Activated naive CD8-positive, alpha-beta T cell treated with anti-CD3 and anti-CD28 coated beads for 36 hours (primary cell): Measurements from ENCODE around the gene PCDHGB2. TPM values are rescaled to one million over a fixed set of nuclear protein-coding genes. Genes with fewer than 3 reads are reported as not detected.
"Not testable (repeated sequence)": the region's sequence is repeated elsewhere in the genome, so short reads cannot be mapped to it uniquely, and the experiment has no call there.

Source experiments
- DNase-seq: peaks from one replicate; pipeline ENCODE4 v3.0.0; 2021
- H3K27ac Mint-ChIP-seq: one replicate; pipeline ENCODE4 v1.8.0; 2022; ENCODE audit warnings: mild to moderate bottlenecking, moderate library complexity, mixed read lengths
- H3K27me3 Mint-ChIP-seq: one replicate; pipeline ENCODE4 v1.8.0; 2022; ENCODE audit warnings: mild to moderate bottlenecking, mixed read lengths
- H3K36me3 Mint-ChIP-seq: one replicate; pipeline ENCODE4 v1.8.0; 2021; ENCODE audit warnings: mild to moderate bottlenecking, mixed read lengths
- H3K4me1 Mint-ChIP-seq: one replicate; pipeline ENCODE4 v1.8.0; 2021; ENCODE audit warnings: mixed read lengths
- H3K4me3 Mint-ChIP-seq: one replicate; pipeline ENCODE4 v1.8.0; 2022; ENCODE audit warnings: mild to moderate bottlenecking, moderate library complexity, mixed read lengths
- H3K9me3 Mint-ChIP-seq: one replicate; pipeline ENCODE4 v1.8.0; 2022; ENCODE audit warnings: mixed read lengths
- total RNA-seq, 2 experiments: library from RNA; stranded (reverse); gene quantifications; one replicate each; pipeline ENCODE4 v1.2.3, GENCODE V29; 2021

PCDHGB2 gene
- total RNA-seq, 2 experiments from 2014 or later, result 0.10 TPM; not detected in 1

- peaks cover 90% of the 10 kb centered on the region for H3K27me3 Mint-ChIP-seq
- peaks cover 17% of the 10 kb centered on the region for H3K36me3 Mint-ChIP-seq
- no peak for DNase-seq
- H3K27ac Mint-ChIP-seq, result no peak overlapping the region
- no peak overlapping the region for H3K4me3 Mint-ChIP-seq
- H3K4me1 Mint-ChIP-seq, result peaks cover 2% of the 10 kb centered on the region
- H3K9me3 Mint-ChIP-seq, result peaks cover 34% of the 10 kb centered on the region
Measured at GRCh38 chr5:141342773-141343172, 17.0 kb upstream of the PCDHGB2 start.

GRCh38 chr5:141343242-141343952 lies 16.4 kb upstream of the PCDHGB2 start, which contains the start of gene PCDHGA3:
Gene PCDHGA3 (plus strand): TSS chr5:141343829. CDS start chr5:141344034, 205 bp downstream.
- peaks cover 28% of the 10 kb centered on the region for H3K9me3 Mint-ChIP-seq
- no peak within 1 kb of the TSS for H3K27ac Mint-ChIP-seq
- H3K4me1 Mint-ChIP-seq, result peaks cover 2% of the 10 kb centered on the region
- peaks cover 17% of the 10 kb centered on the region for H3K36me3 Mint-ChIP-seq
- no peak for DNase-seq
- H3K4me3 Mint-ChIP-seq, result peak within 1 kb of the TSS; percentile 29
- H3K27me3 Mint-ChIP-seq, result peaks cover 87% of the 10 kb centered on the region

- Mint-ChIP-seq H3K9me3 (peaks cover 24% of the 10 kb centered on the region), H3K27me3 (peaks cover 87% of the 10 kb centered on the region), H3K4me3 (peak overlapping the region; percentile 29), H3K36me3 (peaks cover 17% of the 10 kb centered on the region), H3K4me1 (peaks cover 2% of the 10 kb centered on the region), H3K27ac (no peak overlapping the region)
- no peak for DNase-seq
Measured at GRCh38 chr5:141343953-141344463, 15.8 kb upstream of the PCDHGB2 start.

- H3K36me3 Mint-ChIP-seq, result peaks cover 18% of the 10 kb centered on the region
- peaks cover 22% of the 10 kb centered on the region for H3K9me3 Mint-ChIP-seq
- H3K27me3 Mint-ChIP-seq, result peaks cover 85% of the 10 kb centered on the region
- H3K4me1 Mint-ChIP-seq, result peaks cover 2% of the 10 kb centered on the region
- H3K4me3 Mint-ChIP-seq, result no peak overlapping the region
- no peak for DNase-seq
- no peak overlapping the region for H3K27ac Mint-ChIP-seq
Measured at GRCh38 chr5:141345327-141345726, 14.5 kb upstream of the PCDHGB2 start.

GRCh38 chr5:141346017-141346416 lies 13.8 kb upstream of the PCDHGB2 start:
- peaks cover 88% of the 10 kb centered on the region for H3K27me3 Mint-ChIP-seq
- DNase-seq, result not testable (repeated sequence)

GRCh38 chr5:141349917-141350619 lies 9.7 kb upstream of the PCDHGB2 start, which contains the start of gene PCDHGB1:
Gene PCDHGB1 (plus strand): TSS chr5:141350099. CDS start chr5:141350261, 162 bp downstream.
- H3K9me3 Mint-ChIP-seq, result peaks cover 19% of the 10 kb centered on the region
- H3K27ac Mint-ChIP-seq, result no peak within 1 kb of the TSS
- no peak for DNase-seq
- no peaks in the 10 kb centered on the region for H3K4me1 Mint-ChIP-seq
- H3K36me3 Mint-ChIP-seq, result peaks cover 16% of the 10 kb centered on the region
- peaks cover 85% of the 10 kb centered on the region for H3K27me3 Mint-ChIP-seq
- peak within 1 kb of the TSS; percentile 26 for H3K4me3 Mint-ChIP-seq

More at GRCh38 chr5:141346017-141346416, 13.8 kb upstream of the PCDHGB2 start:
- H3K27ac Mint-ChIP-seq, H3K4me1 Mint-ChIP-seq, H3K4me3 Mint-ChIP-seq: not testable (repeated sequence)
- Mint-ChIP-seq H3K9me3 (peaks cover 21% of the 10 kb centered on the region), H3K36me3 (peaks cover 17% of the 10 kb centered on the region)

GRCh38 chr5:141351591-141351990 lies 8.2 kb upstream of the PCDHGB2 start:
- Mint-ChIP-seq H3K9me3 (peaks cover 25% of the 10 kb centered on the region), H3K4me1 (no peaks in the 10 kb centered on the region), H3K4me3 (no peak overlapping the region), H3K36me3 (peaks cover 17% of the 10 kb centered on the region), H3K27ac (no peak overlapping the region), H3K27me3 (peaks cover 88% of the 10 kb centered on the region)
- DNase-seq, result no peak

- peaks cover 2% of the 10 kb centered on the region for H3K4me1 Mint-ChIP-seq
- no peak within 1 kb of the TSS for H3K27ac Mint-ChIP-seq
- peaks cover 20% of the 10 kb centered on the region for H3K36me3 Mint-ChIP-seq
- DNase-seq, result no peak
- peaks cover 91% of the 10 kb centered on the region for H3K27me3 Mint-ChIP-seq
- H3K9me3 Mint-ChIP-seq, result peaks cover 33% of the 10 kb centered on the region
- no peak within 1 kb of the TSS for H3K4me3 Mint-ChIP-seq
Measured at GRCh38 chr5:141354900-141355469, 4.8 kb upstream of the PCDHGB2 start, which contains the start of gene PCDHGA4. Gene PCDHGA4 (plus strand): TSS chr5:141355021. CDS start chr5:141355108, 87 bp downstream.

GRCh38 chr5:141355641-141356040 lies 4.2 kb upstream of the PCDHGB2 start:
- peaks cover 91% of the 10 kb centered on the region for H3K27me3 Mint-ChIP-seq
- no peak overlapping the region for H3K4me3 Mint-ChIP-seq
- H3K36me3 Mint-ChIP-seq, result peaks cover 18% of the 10 kb centered on the region
- H3K4me1 Mint-ChIP-seq, result peaks cover 3% of the 10 kb centered on the region
- no peak overlapping the region for H3K27ac Mint-ChIP-seq
- peaks cover 37% of the 10 kb centered on the region for H3K9me3 Mint-ChIP-seq
- no peak for DNase-seq

- DNase-seq, result no peak
- Mint-ChIP-seq H3K27ac (no peak overlapping the region), H3K9me3 (peaks cover 42% of the 10 kb centered on the region), H3K4me3 (no peak overlapping the region), H3K4me1 (peaks cover 5% of the 10 kb centered on the region), H3K27me3 (peaks cover 91% of the 10 kb centered on the region), H3K36me3 (peaks cover 23% of the 10 kb centered on the region)
Measured at GRCh38 chr5:141356133-141356532, 3.7 kb upstream of the PCDHGB2 start.

- Mint-ChIP-seq H3K9me3 (peaks cover 44% of the 10 kb centered on the region), H3K4me1 (peaks cover 5% of the 10 kb centered on the region), H3K36me3 (peaks cover 27% of the 10 kb centered on the region), H3K27ac (no peak overlapping the region), H3K27me3 (peaks cover 90% of the 10 kb centered on the region), H3K4me3 (no peak overlapping the region)
- DNase-seq, result no peak
Measured at GRCh38 chr5:141356950-141357349, 2.8 kb upstream of the PCDHGB2 start.

GRCh38 chr5:141360685-141361084 lies 891 bp downstream of the PCDHGB2 start:
- peaks cover 53% of the 10 kb centered on the region for H3K9me3 Mint-ChIP-seq
- no peak overlapping the region for H3K4me3 Mint-ChIP-seq

GRCh38 chr5:141362719-141363118 lies 2.9 kb downstream of the PCDHGB2 start:
- H3K27me3 Mint-ChIP-seq, result peaks cover 92% of the 10 kb centered on the region

More at GRCh38 chr5:141360685-141361084, 891 bp downstream of the PCDHGB2 start:
- Mint-ChIP-seq H3K27ac (no peak overlapping the region), H3K27me3 (peaks cover 93% of the 10 kb centered on the region), H3K36me3 (peaks cover 40% of the 10 kb centered on the region), H3K4me1 (peaks cover 5% of the 10 kb centered on the region)
- DNase-seq, result no peak

GRCh38 chr5:141363952-141364660 lies 4.3 kb downstream of the PCDHGB2 start, which contains the start of gene PCDHGA5:
Gene PCDHGA5 (plus strand): TSS chr5:141364162. CDS start chr5:141364331, 169 bp downstream.
- DNase-seq, result no peak
- Mint-ChIP-seq H3K4me1 (peaks cover 5% of the 10 kb centered on the region), H3K9me3 (peaks cover 39% of the 10 kb centered on the region), H3K4me3 (no peak within 1 kb of the TSS), H3K36me3 (peaks cover 37% of the 10 kb centered on the region), H3K27me3 (peaks cover 93% of the 10 kb centered on the region), H3K27ac (no peak within 1 kb of the TSS)

More at GRCh38 chr5:141362719-141363118, 2.9 kb downstream of the PCDHGB2 start:
- Mint-ChIP-seq H3K36me3 (peaks cover 41% of the 10 kb centered on the region), H3K4me3 (no peak overlapping the region), H3K27ac (no peak overlapping the region), H3K9me3 (peaks cover 44% of the 10 kb centered on the region), H3K4me1 (peaks cover 5% of the 10 kb centered on the region)
- DNase-seq, result no peak
